H1 (cell line): Measurements from ENCODE around the gene ZNF575. TPM values are rescaled to one million over a fixed set of nuclear protein-coding genes. Genes with fewer than 3 reads are reported as not detected.

ENCODE experiments used
- CHD1 ChIP-seq: IDR thresholded peaks from 2 replicates; pipeline ENCODE4 v1.6.1; 2012; ENCODE audit warnings: low read depth, low read length, improper control_type of control experiment
- CTBP2 ChIP-seq: IDR thresholded peaks from 2 replicates; pipeline ENCODE4 v1.7.0; 2011; ENCODE audit warnings: borderline replicate concordance, mild to moderate bottlenecking, moderate library complexity, mixed read lengths, low read length; ENCODE audit not compliant: insufficient read depth, insufficient read length
- HDAC6 ChIP-seq: IDR thresholded peaks from one replicate; pipeline ENCODE4 v1.7.1; 2012; ENCODE audit warnings: low read depth, mild to moderate bottlenecking, inconsistent platforms, low read length, moderate library complexity
- NRF1 ChIP-seq: IDR thresholded peaks from 2 replicates; pipeline ENCODE4 v1.6.1; 2011; ENCODE audit warnings: mild to moderate bottlenecking, low read depth, low read length, improper control_type of control experiment
- PHF8 ChIP-seq: fragments of 200-600 bp; sonication (generic); conservative IDR thresholded peaks from 2 replicates; pipeline ENCODE4 v1.7.1; 2012; ENCODE audit warnings: low read depth, mild to moderate bottlenecking, inconsistent platforms, low read length, moderate library complexity
- SIRT6 ChIP-seq: IDR thresholded peaks from one replicate; pipeline ENCODE4 v1.7.1; 2012; ENCODE audit warnings: low read length, inconsistent platforms
- TAF7 ChIP-seq: optimal IDR thresholded peaks from 2 replicates; pipeline ENCODE3; 2011; ENCODE audit warnings: low read depth, mild to moderate bottlenecking, inconsistent platforms, low read length, moderate library complexity, borderline replicate concordance
- TEAD4 ChIP-seq: IDR thresholded peaks from 2 replicates; pipeline ENCODE4 v1.6.1; 2012; ENCODE audit warnings: low read depth, low read length, inconsistent platforms, mixed read lengths
- polyA plus RNA-seq, 7 experiments: library from polyadenylated mRNA; depleted of rRNA in 3 of 7; stranded (reverse) in 5 of 7; unstranded in 2 of 7; fragments of >200 nt in 5 of 7; fragments of 200-250 nt in 2 of 7; gene quantifications; 1 replicate in 5 of 7; 2 replicates in 1 of 7; 4 replicates in 1 of 7; pipeline versions ENCODE4 v1.2.1 to v1.2.3, GENCODE V29; 2011 to 2013; ENCODE audit warnings: missing spikeins in 2 of 7, mixed read lengths in 2 of 7
- total RNA-seq: library from RNA; stranded (reverse); fragmentation: NEBNext Ultra II Directional; extraction: Animal tissue kit (Norgen Biotek cat#: 25700); gene quantifications from 2 replicates; pipeline ENCODE4 v1.2.1, GENCODE V29; 2021
- TF ChIP-seq, protein P1 (sequence below): fragments of 300-600 bp; sonication (generic); IDR thresholded peaks from 2 replicates; pipeline ENCODE4 v1.7.1; 2012; ENCODE audit warnings: low read length, moderate library complexity, mild to moderate bottlenecking, inconsistent platforms; ENCODE audit not compliant: insufficient replicate concordance

ZNF575 gene
- total and polyA plus RNA-seq, 2 of the 8 experiments (the other 6 are each of a cell fraction or from before 2014, with no cell fraction given), result 0.05 TPM; not detected in 1

DNA sequence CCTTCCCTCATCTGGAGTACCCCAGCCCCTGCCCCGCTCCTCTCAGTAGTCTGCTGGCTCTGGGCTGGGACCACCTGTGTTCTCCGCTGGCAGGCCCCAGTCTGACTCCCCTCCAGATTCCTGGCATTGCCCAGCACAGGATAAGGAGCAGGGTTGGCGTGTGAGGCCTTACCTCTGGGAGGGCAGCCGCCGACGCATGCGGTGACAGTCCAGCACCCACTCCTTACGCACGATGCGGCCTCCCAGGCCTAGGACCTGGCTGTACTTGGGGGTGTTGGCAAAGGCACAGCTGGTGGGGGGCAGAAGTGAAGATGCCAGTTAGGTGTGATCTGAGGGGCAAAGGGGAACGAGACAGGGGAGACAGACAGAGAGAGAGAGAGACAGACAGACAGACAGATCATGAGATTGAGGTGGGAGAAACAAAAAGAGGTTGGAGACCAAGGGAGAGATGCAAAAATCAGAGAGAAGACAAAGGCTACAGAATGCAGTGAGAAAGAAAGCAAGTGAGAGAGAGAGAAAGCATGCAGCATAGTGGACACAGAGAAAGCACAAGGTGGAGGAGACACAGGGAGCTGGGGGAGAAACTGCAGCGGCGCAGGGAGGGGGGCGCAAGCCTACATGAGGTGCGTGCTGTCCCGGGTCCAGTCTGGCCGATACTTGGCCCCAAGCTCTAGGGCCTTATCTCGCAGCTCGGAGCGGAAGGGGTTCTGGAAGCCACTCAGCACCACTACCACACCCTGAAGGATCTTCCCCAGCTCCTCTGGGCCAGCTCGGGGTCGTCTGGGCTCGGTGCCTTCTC, 18.6 kb downstream of the ZNF575 start (continued):
- TF ChIP-seq, protein P1, sequence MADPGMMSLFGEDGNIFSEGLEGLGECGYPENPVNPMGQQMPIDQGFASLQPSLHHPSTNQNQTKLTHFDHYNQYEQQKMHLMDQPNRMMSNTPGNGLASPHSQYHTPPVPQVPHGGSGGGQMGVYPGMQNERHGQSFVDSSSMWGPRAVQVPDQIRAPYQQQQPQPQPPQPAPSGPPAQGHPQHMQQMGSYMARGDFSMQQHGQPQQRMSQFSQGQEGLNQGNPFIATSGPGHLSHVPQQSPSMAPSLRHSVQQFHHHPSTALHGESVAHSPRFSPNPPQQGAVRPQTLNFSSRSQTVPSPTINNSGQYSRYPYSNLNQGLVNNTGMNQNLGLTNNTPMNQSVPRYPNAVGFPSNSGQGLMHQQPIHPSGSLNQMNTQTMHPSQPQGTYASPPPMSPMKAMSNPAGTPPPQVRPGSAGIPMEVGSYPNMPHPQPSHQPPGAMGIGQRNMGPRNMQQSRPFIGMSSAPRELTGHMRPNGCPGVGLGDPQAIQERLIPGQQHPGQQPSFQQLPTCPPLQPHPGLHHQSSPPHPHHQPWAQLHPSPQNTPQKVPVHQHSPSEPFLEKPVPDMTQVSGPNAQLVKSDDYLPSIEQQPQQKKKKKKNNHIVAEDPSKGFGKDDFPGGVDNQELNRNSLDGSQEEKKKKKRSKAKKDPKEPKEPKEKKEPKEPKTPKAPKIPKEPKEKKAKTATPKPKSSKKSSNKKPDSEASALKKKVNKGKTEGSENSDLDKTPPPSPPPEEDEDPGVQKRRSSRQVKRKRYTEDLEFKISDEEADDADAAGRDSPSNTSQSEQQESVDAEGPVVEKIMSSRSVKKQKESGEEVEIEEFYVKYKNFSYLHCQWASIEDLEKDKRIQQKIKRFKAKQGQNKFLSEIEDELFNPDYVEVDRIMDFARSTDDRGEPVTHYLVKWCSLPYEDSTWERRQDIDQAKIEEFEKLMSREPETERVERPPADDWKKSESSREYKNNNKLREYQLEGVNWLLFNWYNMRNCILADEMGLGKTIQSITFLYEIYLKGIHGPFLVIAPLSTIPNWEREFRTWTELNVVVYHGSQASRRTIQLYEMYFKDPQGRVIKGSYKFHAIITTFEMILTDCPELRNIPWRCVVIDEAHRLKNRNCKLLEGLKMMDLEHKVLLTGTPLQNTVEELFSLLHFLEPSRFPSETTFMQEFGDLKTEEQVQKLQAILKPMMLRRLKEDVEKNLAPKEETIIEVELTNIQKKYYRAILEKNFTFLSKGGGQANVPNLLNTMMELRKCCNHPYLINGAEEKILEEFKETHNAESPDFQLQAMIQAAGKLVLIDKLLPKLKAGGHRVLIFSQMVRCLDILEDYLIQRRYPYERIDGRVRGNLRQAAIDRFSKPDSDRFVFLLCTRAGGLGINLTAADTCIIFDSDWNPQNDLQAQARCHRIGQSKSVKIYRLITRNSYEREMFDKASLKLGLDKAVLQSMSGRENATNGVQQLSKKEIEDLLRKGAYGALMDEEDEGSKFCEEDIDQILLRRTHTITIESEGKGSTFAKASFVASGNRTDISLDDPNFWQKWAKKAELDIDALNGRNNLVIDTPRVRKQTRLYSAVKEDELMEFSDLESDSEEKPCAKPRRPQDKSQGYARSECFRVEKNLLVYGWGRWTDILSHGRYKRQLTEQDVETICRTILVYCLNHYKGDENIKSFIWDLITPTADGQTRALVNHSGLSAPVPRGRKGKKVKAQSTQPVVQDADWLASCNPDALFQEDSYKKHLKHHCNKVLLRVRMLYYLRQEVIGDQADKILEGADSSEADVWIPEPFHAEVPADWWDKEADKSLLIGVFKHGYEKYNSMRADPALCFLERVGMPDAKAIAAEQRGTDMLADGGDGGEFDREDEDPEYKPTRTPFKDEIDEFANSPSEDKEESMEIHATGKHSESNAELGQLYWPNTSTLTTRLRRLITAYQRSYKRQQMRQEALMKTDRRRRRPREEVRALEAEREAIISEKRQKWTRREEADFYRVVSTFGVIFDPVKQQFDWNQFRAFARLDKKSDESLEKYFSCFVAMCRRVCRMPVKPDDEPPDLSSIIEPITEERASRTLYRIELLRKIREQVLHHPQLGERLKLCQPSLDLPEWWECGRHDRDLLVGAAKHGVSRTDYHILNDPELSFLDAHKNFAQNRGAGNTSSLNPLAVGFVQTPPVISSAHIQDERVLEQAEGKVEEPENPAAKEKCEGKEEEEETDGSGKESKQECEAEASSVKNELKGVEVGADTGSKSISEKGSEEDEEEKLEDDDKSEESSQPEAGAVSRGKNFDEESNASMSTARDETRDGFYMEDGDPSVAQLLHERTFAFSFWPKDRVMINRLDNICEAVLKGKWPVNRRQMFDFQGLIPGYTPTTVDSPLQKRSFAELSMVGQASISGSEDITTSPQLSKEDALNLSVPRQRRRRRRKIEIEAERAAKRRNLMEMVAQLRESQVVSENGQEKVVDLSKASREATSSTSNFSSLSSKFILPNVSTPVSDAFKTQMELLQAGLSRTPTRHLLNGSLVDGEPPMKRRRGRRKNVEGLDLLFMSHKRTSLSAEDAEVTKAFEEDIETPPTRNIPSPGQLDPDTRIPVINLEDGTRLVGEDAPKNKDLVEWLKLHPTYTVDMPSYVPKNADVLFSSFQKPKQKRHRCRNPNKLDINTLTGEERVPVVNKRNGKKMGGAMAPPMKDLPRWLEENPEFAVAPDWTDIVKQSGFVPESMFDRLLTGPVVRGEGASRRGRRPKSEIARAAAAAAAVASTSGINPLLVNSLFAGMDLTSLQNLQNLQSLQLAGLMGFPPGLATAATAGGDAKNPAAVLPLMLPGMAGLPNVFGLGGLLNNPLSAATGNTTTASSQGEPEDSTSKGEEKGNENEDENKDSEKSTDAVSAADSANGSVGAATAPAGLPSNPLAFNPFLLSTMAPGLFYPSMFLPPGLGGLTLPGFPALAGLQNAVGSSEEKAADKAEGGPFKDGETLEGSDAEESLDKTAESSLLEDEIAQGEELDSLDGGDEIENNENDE, result no peak
- TF ChIP-seq NRF1 (no peak), PHF8 (no peak), CTBP2 (no peak), CHD1 (no peak), TEAD4 (no peak), SIRT6 (no peak), HDAC6 (no peak), TAF7 (no peak)
